K562 (cell line): ENCODE results near the gene DDHD1. TPM values are rescaled to one million over a fixed set of nuclear protein-coding genes. Genes with fewer than 3 reads are reported as not detected.

Experiments
- ATAC-seq: fragments of 200-7000 bp; cut with Tn5 transposase; 3 replicates; pipeline ENCODE4 v1.9.1; 2020; ENCODE audit warnings: moderate library complexity
- BruUV-seq: library from RNA; stranded (reverse); fragments of 400-500 nt; replicated peaks from 2 replicates; lab custom pipeline; 2021; lab: Mats Ljungman, UMichigan
- CTCF ChIA-PET: fragments of 300-600 bp; formaldehyde crosslinking; extraction: SDS; loops from one replicate; lab custom pipeline; 2021; ENCODE audit warnings: low intra/inter-chr PET ratio; lab: Yijun Ruan, JAX
- POLR2A ChIA-PET: fragments of 300-600, 350-650 bp; sonication (Branson Sonifier 250); formaldehyde crosslinking; extraction: SDS; loops from one replicate; lab custom pipeline; 2021; ENCODE audit warnings: antibody characterized with exemption, inconsistent platforms; lab: Yijun Ruan, JAX
- DNase-seq, 4 experiments: peaks; one replicate each; pipeline versions ENCODE4 v3.0.0 to v3.0.0-alpha.2; 2011 to 2018; ENCODE audit warnings: low spot score in 3 of 4, mixed read lengths in 3 of 4; ENCODE audit errors: extremely low read depth in 1 of 4
- FAIRE-seq: peaks from 2 replicates; lab custom pipeline; 2011; peaks lifted over from hg19 to GRCh38; lab: Jason Lieb, UNC
- H2AFZ ChIP-seq: 2 replicates; pipeline ENCODE4 v1.6.0; 2011; ENCODE audit warnings: low read depth, low read length, control low read depth, inconsistent platforms
- H3K27ac ChIP-seq: fragments of 200-600 bp; 3 replicates; pipeline ENCODE4 v1.8.0; 2011; ENCODE audit warnings: low read depth, mild to moderate bottlenecking, control low read depth, inconsistent platforms, low read length, moderate library complexity, mixed read lengths; ENCODE audit errors: extremely low read depth
- H3K27me3 ChIP-seq, 2 experiments: fragments of 300-600 bp in 1 of 2; 2 replicates in 1 of 2; 3 replicates in 1 of 2; pipeline versions ENCODE4 v1.6.0 to v1.8.0; 2011; ENCODE audit warnings: inconsistent platforms in 2 of 2, low read length in 2 of 2, mild to moderate bottlenecking in 1 of 2, mixed read lengths in 1 of 2, moderate library complexity in 1 of 2; ENCODE audit not compliant: control insufficient read depth in 2 of 2, insufficient read depth in 2 of 2
- H3K36me3 ChIP-seq: fragments of 300-600 bp; 3 replicates; pipeline ENCODE4 v1.8.0; 2011; ENCODE audit warnings: mild to moderate bottlenecking, low read length, inconsistent platforms; ENCODE audit not compliant: control insufficient read depth, insufficient read depth
- H3K4me1 ChIP-seq, 2 experiments: fragments of 200-600 bp in 1 of 2; replicated peaks in 1 of 2; 2 replicates in 1 of 2; 3 replicates in 1 of 2; pipeline versions ENCODE4 v1.5.1 to v1.8.0; 2011; ENCODE audit warnings: inconsistent platforms in 2 of 2, low read length in 2 of 2, mild to moderate bottlenecking in 1 of 2, mixed read lengths in 1 of 2, moderate library complexity in 1 of 2; ENCODE audit not compliant: control insufficient read depth in 2 of 2, insufficient read depth in 2 of 2
- H3K4me2 ChIP-seq: 2 replicates; pipeline ENCODE4 v1.6.1; 2011; ENCODE audit warnings: low read length, control low read depth, inconsistent platforms, mixed read lengths; ENCODE audit not compliant: insufficient read depth
- H3K4me3 ChIP-seq: fragments of 200-600 bp; sonication (generic), shearing (Covaris generic); 2 replicates; pipeline ENCODE4 v1.5.1; 2016; ENCODE audit warnings: control low read depth, inconsistent platforms
- H3K79me2 ChIP-seq: fragments of 200-600 bp; 3 replicates; pipeline ENCODE4 v1.8.0; 2011; ENCODE audit warnings: low read length, inconsistent platforms; ENCODE audit not compliant: control insufficient read depth, insufficient read depth
- H3K9ac ChIP-seq, 2 experiments: 2 replicates each; pipeline versions ENCODE4 v1.6.0 to v1.6.1; 2011; ENCODE audit warnings: low read depth in 2 of 2, low read length in 2 of 2, control low read depth in 1 of 2, inconsistent platforms in 1 of 2, mild to moderate bottlenecking in 1 of 2, mixed read lengths in 1 of 2; ENCODE audit not compliant: insufficient read depth in 1 of 2
- H3K9me1 ChIP-seq: one replicate; pipeline ENCODE4 v1.6.0; 2011; ENCODE audit warnings: inconsistent platforms, mild to moderate bottlenecking, low read length, moderate library complexity; ENCODE audit not compliant: control insufficient read depth, insufficient read depth
- H3K9me3 ChIP-seq: replicated peaks from 2 replicates; pipeline ENCODE4 v1.5.1; 2011; ENCODE audit warnings: low read depth, low read length, inconsistent platforms; ENCODE audit not compliant: control insufficient read depth, insufficient read depth
- H4K20me1 ChIP-seq: replicated peaks from 2 replicates; pipeline ENCODE4 v1.6.1; 2011; ENCODE audit warnings: low read length, inconsistent platforms, mixed read lengths; ENCODE audit not compliant: control insufficient read depth, insufficient read depth
- BCLAF1 ChIP-seq, 2 experiments: fragments of 450-650 bp in 1 of 2; IDR thresholded peaks; 2 replicates each; pipeline ENCODE4 v1.6.1; 2011 to 2017; ENCODE audit warnings: low read depth in 2 of 2, antibody characterized with exemption in 1 of 2, borderline replicate concordance in 1 of 2, low read length in 1 of 2, mild to moderate bottlenecking in 1 of 2, mixed read lengths in 1 of 2; ENCODE audit not compliant: control insufficient read depth in 1 of 2
- FIP1L1 ChIP-seq: fragments of 200-400 bp; formaldehyde crosslinking; IDR thresholded peaks from 2 replicates; pipeline ENCODE4 v1.6.1; 2018; ENCODE audit warnings: mild to moderate bottlenecking, low read depth, low read length; ENCODE audit not compliant: poor library complexity, severe bottlenecking
- KDM1A ChIP-seq, 2 experiments: fragments of 450-650 bp; IDR thresholded peaks; 2 replicates each; pipeline ENCODE4 v1.6.1; 2016; ENCODE audit warnings: mild to moderate bottlenecking in 2 of 2
- NRF1 ChIP-seq, 2 experiments: fragments of 450-650 bp; IDR thresholded peaks in 1 of 2; conservative IDR thresholded peaks in 1 of 2; 2 replicates each; pipeline ENCODE4 v1.6.1; 2014; ENCODE audit warnings: mild to moderate bottlenecking in 2 of 2
- SAFB2 ChIP-seq: fragments of 200-400 bp; formaldehyde crosslinking; IDR thresholded peaks from 2 replicates; pipeline ENCODE4 v1.6.1; 2018; ENCODE audit warnings: borderline replicate concordance, low read length, low read depth, moderate library complexity; ENCODE audit not compliant: severe bottlenecking
- SETDB1 ChIP-seq: IDR thresholded peaks from one replicate; pipeline ENCODE4 v1.6.1; 2012; ENCODE audit warnings: low read length, control low read depth, inconsistent platforms
- TSC22D4 ChIP-seq: fragments of 450-650 bp; IDR thresholded peaks from 2 replicates; pipeline ENCODE4 v1.6.1; 2016; ENCODE audit warnings: missing genetic modification characterization, missing biosample characterization, control low read depth
- YY1 ChIP-seq, 3 experiments: IDR thresholded peaks; 2 replicates each; pipeline ENCODE4 v1.6.1; 2011; ENCODE audit warnings: low read length in 2 of 3, mild to moderate bottlenecking in 2 of 3, moderate library complexity in 2 of 3, borderline replicate concordance in 1 of 3, control low read depth in 1 of 3, low read depth in 1 of 3; ENCODE audit not compliant: insufficient read depth in 3 of 3, insufficient replicate concordance in 2 of 3, control insufficient read depth in 1 of 3, insufficient read length in 1 of 3; ENCODE audit errors: extremely low read depth in 1 of 3
- WGBS: fragments of 100-300 bp; shearing (Covaris generic); methylation state at CpG from one replicate; pipeline ENCODE4 v1.1.6; 2016; ENCODE audit warnings: low coverage, mixed read lengths; ENCODE audit not compliant: insufficient coverage; ENCODE audit errors: missing lambda C conversion rate; 5-methylcytosine and 5-hydroxymethylcytosine counted together
- in situ Hi-C: fragments of 300-500 bp; cut with MboI; formaldehyde crosslinking; loops from 4 replicates; pipeline ENCODE4 v1.15.0; 2018; ENCODE audit warnings: inconsistent platforms, mixed read lengths
- intact Hi-C: fragments of 100-400 bp; cut with micrococcal nuclease; formaldehyde crosslinking; loops from 2 replicates; pipeline ENCODE4 v1.14.2; 2022
- polyA plus RNA-seq, 8 experiments: library from polyadenylated mRNA; depleted of rRNA in 4 of 8; stranded (reverse) in 5 of 8; unstranded in 3 of 8; fragments of >200 nt; fragmentation: Nextera tagmentation in 2 of 8; fragmentation: Illumina TruSeq in 1 of 8; extraction: Ambion mirVana in 2 of 8; extraction: Trizol in 1 of 8; gene quantifications; 2 replicates each; pipeline versions ENCODE4 v1.2.1 to v1.2.3, GENCODE V29; 2011 to 2014; ENCODE audit warnings: inconsistent platforms in 1 of 8, missing spikeins in 1 of 8
- total RNA-seq, 7 experiments: library from RNA; depleted of rRNA in 6 of 7; stranded (reverse); fragments of >200 nt in 6 of 7; fragmentation: Illumina TruSeq in 2 of 7; extraction: Trizol in 2 of 7; gene quantifications; 2 replicates each; pipeline versions ENCODE4 v1.2.1 to v1.2.3, GENCODE V29; 2011 to 2021; ENCODE audit warnings: low replicate concordance in 1 of 7
- TF ChIP-seq, protein P1 (sequence below): fragments of 250-450 bp; sonication (Bioruptor Pico); IDR thresholded peaks from 2 replicates; pipeline ENCODE4 v1.9.0; 2021; ENCODE audit warnings: mild to moderate bottlenecking, inconsistent platforms

The DDHD1 gene
- total and polyA plus RNA-seq, 9 of the 15 experiments (the other 6 are each of a cell fraction or from before 2014, with no cell fraction given), result 1.2 to 12.3 (median 5.0) TPM

GRCh38 chr14:53144244-53144643 is 8.9 kb downstream of the DDHD1 start:
- Histone ChIP-seq H4K20me1 (no peaks in the 10 kb centered on the region), H3K27ac (no peak overlapping the region)

More at GRCh38 chr14:53144244-53144643, 8.9 kb downstream of the DDHD1 start:
- no peak for TF ChIP-seq NRF1 (conservative IDR thresholded peaks at IDR 0.05 in 1 of 2, IDR thresholded peaks at IDR 0.05 in 1 of 2)
- no peak for TF ChIP-seq BCLAF1 (IDR thresholded peaks at IDR 0.05; ENCODE audit: borderline replicate concordance in 1 of 2, control insufficient read depth in 1 of 2, low read depth in 2 of 2, low read length in 1 of 2)
- TF ChIP-seq, protein P1, sequence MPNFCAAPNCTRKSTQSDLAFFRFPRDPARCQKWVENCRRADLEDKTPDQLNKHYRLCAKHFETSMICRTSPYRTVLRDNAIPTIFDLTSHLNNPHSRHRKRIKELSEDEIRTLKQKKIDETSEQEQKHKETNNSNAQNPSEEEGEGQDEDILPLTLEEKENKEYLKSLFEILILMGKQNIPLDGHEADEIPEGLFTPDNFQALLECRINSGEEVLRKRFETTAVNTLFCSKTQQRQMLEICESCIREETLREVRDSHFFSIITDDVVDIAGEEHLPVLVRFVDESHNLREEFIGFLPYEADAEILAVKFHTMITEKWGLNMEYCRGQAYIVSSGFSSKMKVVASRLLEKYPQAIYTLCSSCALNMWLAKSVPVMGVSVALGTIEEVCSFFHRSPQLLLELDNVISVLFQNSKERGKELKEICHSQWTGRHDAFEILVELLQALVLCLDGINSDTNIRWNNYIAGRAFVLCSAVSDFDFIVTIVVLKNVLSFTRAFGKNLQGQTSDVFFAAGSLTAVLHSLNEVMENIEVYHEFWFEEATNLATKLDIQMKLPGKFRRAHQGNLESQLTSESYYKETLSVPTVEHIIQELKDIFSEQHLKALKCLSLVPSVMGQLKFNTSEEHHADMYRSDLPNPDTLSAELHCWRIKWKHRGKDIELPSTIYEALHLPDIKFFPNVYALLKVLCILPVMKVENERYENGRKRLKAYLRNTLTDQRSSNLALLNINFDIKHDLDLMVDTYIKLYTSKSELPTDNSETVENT (CRISPR knock-in tag), result no peak
- no peak for TF ChIP-seq SETDB1
- no peak for TF ChIP-seq YY1 (IDR thresholded peaks at IDR 0.05; ENCODE audit: borderline replicate concordance in 1 of 3, control insufficient read depth in 1 of 3, extremely low read depth in 1 of 3, insufficient read depth in 3 of 3, insufficient read length in 1 of 3, insufficient replicate concordance in 2 of 3, low read depth in 1 of 3, low read length in 2 of 3)
- TF ChIP-seq KDM1A (IDR thresholded peaks at IDR 0.05), result no peak
- no peak for TF ChIP-seq FIP1L1
- TF ChIP-seq TSC22D4, result no peak
- no peak for TF ChIP-seq SAFB2
- no TSS peak for BruUV-seq
- Histone ChIP-seq H3K36me3 (0 out of 3 replicates have a peak, but pooled peaks cover 2% of the 10 kb centered on the region), H3K4me1 (peaks cover 0 to 3% of the 10 kb centered on the region in 2 experiments; a peak in 2 of 5 replicates), H3K4me3 (no peak overlapping the region), H3K79me2 (peaks cover 72% of the 10 kb centered on the region), H3K9me1 (no peaks in the 10 kb centered on the region), H3K27me3 (no peaks in the 10 kb centered on the region), H3K9ac (no peak overlapping the region), H3K9me3 (no peaks in the 10 kb centered on the region), H3K4me2 (no peak overlapping the region), H2AFZ (no peak overlapping the region)
- intact Hi-C loops (no loop called here), in situ Hi-C loops (no loop called here)
- FAIRE-seq (no peak), ATAC-seq (no peak), DNase-seq (no peak)
- ChIA-PET POLR2A (no interaction called here), CTCF (no interaction called here)
- WGBS, result 33% methylated on average over 1 of the region's 1 CpG
